ENCODE results near the gene LY6G6D.

DNA sequence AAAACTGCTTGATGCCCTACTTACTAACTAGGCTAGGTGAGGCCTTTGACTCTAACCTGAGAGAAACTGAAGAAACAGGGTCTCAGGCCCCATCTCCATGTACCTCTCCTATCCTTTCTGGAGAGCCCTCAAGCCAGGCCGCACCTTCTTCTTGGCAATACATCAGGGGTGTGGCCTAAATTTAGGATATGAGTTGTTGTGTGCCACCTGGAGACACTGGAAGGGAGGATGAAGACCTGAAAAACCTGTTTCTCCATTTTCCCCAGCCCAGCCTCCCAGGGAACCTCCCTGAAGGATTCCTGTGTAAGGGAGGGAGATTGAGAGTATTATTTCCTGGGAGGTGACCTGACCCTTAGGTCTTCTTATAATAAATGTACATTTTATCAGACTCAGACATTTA, 3.1 kb downstream of the LY6G6D start:
- no peak for TF ChIP-seq EZH2 (IDR thresholded peaks at IDR 0.05; ENCODE audit: borderline replicate concordance, insufficient read depth, low read depth, low read length, poor library complexity, severe bottlenecking)
- TF ChIP-seq, protein P1, sequence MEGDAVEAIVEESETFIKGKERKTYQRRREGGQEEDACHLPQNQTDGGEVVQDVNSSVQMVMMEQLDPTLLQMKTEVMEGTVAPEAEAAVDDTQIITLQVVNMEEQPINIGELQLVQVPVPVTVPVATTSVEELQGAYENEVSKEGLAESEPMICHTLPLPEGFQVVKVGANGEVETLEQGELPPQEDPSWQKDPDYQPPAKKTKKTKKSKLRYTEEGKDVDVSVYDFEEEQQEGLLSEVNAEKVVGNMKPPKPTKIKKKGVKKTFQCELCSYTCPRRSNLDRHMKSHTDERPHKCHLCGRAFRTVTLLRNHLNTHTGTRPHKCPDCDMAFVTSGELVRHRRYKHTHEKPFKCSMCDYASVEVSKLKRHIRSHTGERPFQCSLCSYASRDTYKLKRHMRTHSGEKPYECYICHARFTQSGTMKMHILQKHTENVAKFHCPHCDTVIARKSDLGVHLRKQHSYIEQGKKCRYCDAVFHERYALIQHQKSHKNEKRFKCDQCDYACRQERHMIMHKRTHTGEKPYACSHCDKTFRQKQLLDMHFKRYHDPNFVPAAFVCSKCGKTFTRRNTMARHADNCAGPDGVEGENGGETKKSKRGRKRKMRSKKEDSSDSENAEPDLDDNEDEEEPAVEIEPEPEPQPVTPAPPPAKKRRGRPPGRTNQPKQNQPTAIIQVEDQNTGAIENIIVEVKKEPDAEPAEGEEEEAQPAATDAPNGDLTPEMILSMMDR (IDR thresholded peaks at IDR 0.05) = no peak
